HG02970 (cell line): ENCODE results near the gene NHSL1.

Experiments
- ATAC-seq: cut with Tn5 transposase; IDR thresholded peaks from one replicate; pipeline ENCODE4 v1.9.1; 2021; ENCODE audit warnings: mild to moderate bottlenecking, moderate library complexity, moderate number of reproducible peaks; ENCODE audit not compliant: unreplicated experiment, low FRiP score

NHSL1 gene

DNA sequence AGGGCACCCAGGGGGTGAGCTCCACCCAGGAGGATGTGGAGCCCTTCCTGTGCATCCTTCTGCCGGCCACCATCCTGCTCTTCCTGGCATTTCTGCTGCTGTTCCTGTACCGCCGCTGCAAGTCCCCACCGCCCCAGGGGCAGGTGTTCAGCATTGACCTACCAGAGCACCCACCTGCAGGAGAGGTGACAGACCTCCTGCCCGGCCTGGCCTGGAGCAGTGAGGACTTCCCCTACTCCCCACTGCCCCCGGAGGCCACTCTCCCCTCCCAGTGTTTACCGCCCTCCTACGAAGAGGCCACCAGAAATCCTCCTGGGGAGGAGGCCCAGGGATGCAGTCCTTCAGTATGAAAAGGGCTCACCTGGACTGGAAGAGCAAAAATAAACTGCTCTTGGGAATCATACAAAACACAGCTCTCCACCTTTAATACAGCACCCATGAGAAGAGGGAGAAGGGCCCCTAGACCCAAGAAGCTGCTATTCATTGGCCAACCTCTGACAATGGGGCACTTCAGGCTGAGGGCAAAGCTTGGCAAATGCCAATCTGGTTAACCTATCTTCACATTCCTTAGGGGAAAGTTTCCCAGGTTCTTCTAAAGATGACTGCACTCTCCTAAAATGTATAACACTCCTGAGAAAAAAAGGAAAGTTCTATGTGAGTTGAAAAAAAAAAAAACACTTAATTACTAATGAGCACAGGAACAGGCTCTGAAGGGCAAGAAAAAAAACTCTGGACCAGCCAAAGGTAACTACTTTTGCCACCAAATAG lies 116.6 kb downstream of the NHSL1 start:
- ATAC-seq = no peak

- no peak for ATAC-seq
These were observed 120.8 kb downstream of the NHSL1 start for GRCh38 chr6:138378463-138378862.

DNA sequence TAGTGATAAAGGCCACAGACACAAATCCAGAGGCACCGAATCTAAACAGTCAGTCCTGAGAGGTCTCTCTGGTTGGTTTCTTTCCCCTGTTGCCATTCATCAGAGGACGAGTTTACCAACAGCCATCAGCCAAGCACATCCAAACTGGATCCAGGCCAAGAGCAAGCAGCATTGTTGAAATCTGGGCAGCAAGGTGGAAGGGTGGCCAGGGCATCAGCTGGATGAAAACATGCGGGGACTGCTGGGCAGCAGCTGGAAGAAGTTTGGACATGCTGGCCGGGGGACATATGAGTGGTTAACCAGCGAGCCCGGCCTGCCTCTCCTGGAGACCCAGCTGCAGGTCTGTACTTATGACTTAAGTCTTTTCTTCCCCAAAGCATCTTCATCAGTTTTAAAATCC lies 121.5 kb downstream of the NHSL1 start, which contains the start of gene SMIM28:
SMIM28 (plus strand) TSS at position 62 of the 400 bp plus-strand sequence; CDS start at position 230, 168 bp downstream.
- ATAC-seq = no peak

- ATAC-seq = no peak
These were observed 122.3 kb downstream of the NHSL1 start for GRCh38 chr6:138377042-138377441.

DNA sequence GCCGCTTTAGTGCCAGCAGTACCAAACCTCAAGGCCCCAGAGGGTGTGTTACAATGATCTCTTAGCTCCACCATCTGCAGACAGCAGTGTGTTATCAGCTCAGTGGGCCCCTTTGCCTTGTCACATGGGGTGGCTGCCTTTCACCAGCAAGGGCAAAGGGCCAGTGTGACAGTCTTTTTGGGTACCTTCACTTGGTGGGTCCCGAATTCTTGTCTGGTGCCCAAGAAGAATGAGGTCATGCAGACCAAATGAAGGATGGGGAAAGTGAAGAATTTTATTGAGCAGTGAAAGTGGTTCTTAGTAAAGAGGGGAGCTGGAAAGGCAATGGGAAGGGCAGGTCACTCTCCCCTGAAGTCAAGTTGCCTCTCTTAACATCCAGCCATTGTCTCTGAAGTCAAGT lies 124.5 kb downstream of the NHSL1 start:
- no peak for ATAC-seq

GRCh38 chr6:138374230-138374629 lies 125.1 kb downstream of the NHSL1 start:
- ATAC-seq = no peak

DNA sequence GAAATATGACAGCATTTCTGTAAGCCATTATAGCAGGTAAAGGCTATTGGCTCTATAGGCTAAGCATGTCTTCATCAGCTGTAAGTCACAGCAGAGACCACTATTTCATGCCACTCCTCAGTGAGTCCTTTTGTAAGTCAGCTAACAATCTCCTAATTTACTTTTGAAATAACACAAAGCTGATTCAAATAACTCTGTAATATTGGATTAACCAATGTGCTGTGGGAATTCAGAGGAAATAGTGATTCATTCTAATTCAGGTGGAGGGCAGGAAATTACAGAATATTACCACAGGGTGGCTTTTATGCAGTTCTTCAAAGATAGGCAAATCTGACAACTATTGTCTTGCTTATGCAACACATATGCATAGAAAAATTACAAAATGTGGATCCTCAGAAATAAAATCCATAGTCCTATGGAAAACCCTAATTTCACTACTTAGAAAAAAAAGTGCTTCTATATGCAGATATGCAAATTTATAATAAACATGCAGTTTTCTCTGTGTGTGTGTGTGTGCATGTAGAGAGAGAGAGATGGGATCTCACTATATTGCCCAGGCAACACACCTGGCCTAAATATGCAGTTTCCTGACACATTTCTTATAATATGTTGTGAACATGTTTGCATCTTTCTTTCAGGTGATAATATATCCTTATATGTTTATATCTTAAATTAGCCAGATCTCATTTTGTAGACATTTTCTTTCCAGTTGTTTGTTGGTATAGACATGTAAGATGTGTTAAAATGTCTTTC lies 126.4 kb downstream of the NHSL1 start:
- no peak for ATAC-seq
